Vagina (tissue), 2 donors: ENCODE data around the gene C1QTNF12.

Experiments
- CTCF ChIP-seq, 3 experiments: fragments of 450-650 bp in 2 of 3; fragments of 200-600 bp in 1 of 3; sonication (generic) in 1 of 3; IDR thresholded peaks; one replicate each; pipeline ENCODE4 v1.5.1; 2017 to 2019; ENCODE audit warnings: antibody characterized with exemption in 3 of 3, mild to moderate bottlenecking in 2 of 3, moderate library complexity in 2 of 3
- POLR2AphosphoS5 ChIP-seq, 2 donors: sonication (generic); formaldehyde crosslinking; IDR thresholded peaks; one replicate each; pipeline ENCODE4 v1.9.0; 2017; ENCODE audit warnings: antibody characterized with exemption in 2 of 2, mild to moderate bottlenecking in 2 of 2, low read depth in 1 of 2; ENCODE audit not compliant: insufficient read depth in 1 of 2

- TF ChIP-seq CTCF (IDR thresholded peaks at IDR 0.05) (no peak), POLR2AphosphoS5 (IDR thresholded peaks at IDR 0.05; ENCODE audit: insufficient read depth in 1 of 2, low read depth in 1 of 2) (no peak)
Measured at GRCh38 chr1:1218524-1219200, 27.9 kb downstream of the C1QTNF12 start.
